ENCODE results near the gene TEX53. TPM values are rescaled to one million over a fixed set of nuclear protein-coding genes. Genes with fewer than 3 reads are reported as not detected.
A peak's percentile ranks its signal among the peaks of the same experiment; 100 is the strongest.

Gene TEX53
- total RNA-seq, 1 donor from 2014 or later = not detected

DNA sequence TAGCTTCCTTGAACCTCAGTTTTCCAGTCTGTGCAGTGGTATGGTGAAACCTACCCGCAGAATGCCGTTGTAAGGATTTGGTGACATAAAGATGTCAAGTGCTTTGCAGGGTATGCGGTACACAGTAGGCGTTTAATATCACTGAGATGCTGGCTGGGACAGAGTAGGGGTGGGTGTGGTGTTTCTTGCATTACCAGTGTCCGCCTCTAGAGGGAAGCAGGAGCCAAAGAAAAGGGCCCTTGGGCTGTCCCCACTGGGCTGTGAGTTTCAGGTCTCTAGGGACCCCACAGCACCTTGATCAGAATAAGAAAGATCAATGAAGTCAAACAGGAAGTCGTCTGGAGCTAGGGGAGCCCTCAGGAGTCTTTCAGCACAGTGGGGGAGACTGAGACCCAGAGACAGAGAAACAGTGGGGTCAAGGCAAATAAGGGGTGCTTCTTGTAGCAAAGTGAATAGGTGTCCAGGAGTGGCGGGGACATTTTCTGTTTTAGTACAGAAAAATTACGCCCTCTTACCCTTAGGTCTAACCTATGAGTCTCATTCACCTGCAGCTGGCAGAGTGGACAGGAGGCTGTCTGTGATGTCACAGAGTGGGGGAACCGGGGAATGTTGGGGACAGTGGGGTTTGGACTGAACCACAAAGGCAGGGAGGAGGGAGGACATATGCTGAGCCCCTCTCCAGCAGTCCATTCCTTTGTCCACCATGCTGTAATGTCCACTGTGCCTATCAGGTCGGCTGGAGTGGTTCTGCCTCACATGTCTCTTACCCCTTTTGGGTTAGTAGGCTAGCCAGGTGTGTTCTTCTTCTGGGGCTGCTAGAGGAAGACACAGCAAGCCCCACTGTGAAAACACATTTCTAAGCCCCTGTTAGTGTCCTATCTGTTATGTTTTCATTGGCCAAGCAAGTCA is 4.7 kb upstream of the TEX53 start:
- Histone ChIP-seq H3K27ac (no peak overlapping the region), H3K4me1 (no peaks in the 10 kb centered on the region), H3K9me3 (no peaks in the 10 kb centered on the region), H3K36me3 (no peaks in the 10 kb centered on the region), H3K27me3 (no peaks in the 10 kb centered on the region), H3K4me3 (no peak overlapping the region)
- no peak for DNase-seq (ENCODE audit: low spot score in 2 of 2)
- intact Hi-C loops (cut with DNase I) = loop anchor here (5.0 to 10.0 kb wide), 4 partner anchors 62 to 860 kb away; no protein-coding TSS in a partner anchor
- TF ChIP-seq, protein P1, sequence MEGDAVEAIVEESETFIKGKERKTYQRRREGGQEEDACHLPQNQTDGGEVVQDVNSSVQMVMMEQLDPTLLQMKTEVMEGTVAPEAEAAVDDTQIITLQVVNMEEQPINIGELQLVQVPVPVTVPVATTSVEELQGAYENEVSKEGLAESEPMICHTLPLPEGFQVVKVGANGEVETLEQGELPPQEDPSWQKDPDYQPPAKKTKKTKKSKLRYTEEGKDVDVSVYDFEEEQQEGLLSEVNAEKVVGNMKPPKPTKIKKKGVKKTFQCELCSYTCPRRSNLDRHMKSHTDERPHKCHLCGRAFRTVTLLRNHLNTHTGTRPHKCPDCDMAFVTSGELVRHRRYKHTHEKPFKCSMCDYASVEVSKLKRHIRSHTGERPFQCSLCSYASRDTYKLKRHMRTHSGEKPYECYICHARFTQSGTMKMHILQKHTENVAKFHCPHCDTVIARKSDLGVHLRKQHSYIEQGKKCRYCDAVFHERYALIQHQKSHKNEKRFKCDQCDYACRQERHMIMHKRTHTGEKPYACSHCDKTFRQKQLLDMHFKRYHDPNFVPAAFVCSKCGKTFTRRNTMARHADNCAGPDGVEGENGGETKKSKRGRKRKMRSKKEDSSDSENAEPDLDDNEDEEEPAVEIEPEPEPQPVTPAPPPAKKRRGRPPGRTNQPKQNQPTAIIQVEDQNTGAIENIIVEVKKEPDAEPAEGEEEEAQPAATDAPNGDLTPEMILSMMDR (IDR thresholded peaks at IDR 0.05) = peak; percentile 64 to 73 (median 67)

DNA sequence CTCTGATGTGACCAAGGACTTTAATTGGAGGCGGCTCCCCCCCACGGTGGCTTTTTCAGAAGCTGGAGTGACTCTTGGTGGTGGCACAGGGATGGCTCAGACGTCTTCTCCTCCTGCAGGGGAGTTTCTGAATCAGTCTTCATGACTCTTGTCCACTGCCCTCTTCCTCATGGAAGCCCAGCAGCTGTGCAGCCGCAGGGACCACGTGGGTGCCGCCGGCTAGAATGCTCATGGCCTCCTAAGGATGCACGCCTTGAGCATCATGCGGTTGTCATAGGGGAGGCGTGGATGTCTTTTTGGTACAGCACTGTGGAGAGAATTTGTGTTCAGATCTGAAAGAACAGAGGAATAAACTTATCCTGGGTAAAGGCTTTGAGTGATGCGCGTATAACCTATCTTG is 1.3 kb downstream of the TEX53 start:
- no peaks in the 10 kb centered on the region for H3K36me3 ChIP-seq
- intact Hi-C loops (cut with DNase I) = no loop called here

DNA sequence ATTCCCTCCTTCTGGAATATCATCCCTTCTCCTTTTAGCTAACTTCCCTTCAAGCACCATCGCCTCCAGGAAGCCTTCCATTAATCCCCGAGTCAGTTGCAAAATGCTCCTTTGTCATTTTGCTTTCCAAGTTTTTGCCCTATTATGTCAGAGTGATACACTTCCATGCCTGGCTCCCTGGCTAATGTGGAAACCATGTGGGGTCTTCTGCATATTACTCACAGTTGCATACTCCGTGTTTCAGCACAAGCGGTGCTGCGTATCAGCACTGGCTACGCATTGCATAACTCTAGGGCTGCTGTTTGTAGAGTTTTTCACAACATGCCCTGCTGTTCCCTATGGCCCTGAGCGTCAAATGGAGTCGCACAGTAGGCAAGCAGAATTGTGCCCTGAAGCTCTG is 1.9 kb downstream of the TEX53 start:
- Histone ChIP-seq H3K27me3 (no peaks in the 10 kb centered on the region), H3K27ac (no peak overlapping the region), H3K4me1 (no peaks in the 10 kb centered on the region), H3K9me3 (no peaks in the 10 kb centered on the region), H3K4me3 (no peak overlapping the region), H3K36me3 (no peaks in the 10 kb centered on the region)
- TF ChIP-seq, protein P1 (IDR thresholded peaks at IDR 0.05) = no peak
- intact Hi-C loops (cut with DNase I) = no loop called here
- DNase-seq (ENCODE audit: low spot score in 2 of 2) = no peak

More for the DNA sequence above, 1.3 kb downstream of the TEX53 start:
- no peak overlapping the region for H3K4me3 ChIP-seq
- TF ChIP-seq, protein P1 (IDR thresholded peaks at IDR 0.05) = no peak
- H3K9me3 ChIP-seq = no peaks in the 10 kb centered on the region
- H3K4me1 ChIP-seq = no peaks in the 10 kb centered on the region
- no peaks in the 10 kb centered on the region for H3K27me3 ChIP-seq
- no peak for DNase-seq (ENCODE audit: low spot score in 2 of 2)
- H3K27ac ChIP-seq = no peak overlapping the region

DNA sequence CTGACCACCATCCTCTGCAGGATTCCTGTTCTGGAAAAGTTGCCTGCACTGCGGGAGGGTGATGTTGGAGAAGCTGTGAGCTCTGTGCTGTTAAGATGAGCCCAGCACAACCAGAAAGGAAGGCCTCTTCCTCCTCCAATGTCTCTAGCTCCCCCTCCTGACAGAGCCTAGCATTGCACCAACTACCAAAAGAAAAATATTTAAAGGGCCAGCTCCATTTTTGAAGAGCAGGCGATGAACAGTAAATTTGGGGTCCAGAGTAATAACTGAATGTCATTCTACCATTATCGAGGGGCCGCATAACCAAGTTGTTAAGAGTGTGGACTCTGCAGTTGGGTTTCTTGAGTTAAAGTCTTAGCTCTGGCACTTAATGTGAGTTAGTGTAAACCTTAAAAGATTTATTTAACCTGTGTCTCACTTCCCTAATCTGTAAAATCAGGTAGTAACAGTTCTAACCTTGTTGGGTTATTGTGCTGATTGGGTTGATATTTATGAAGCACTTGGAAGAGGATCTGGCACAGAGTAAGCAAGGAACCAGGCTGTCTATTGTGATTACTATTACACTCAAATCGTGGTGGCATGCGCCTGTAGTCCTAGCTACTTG is 3.9 kb downstream of the TEX53 start:
- Histone ChIP-seq H3K4me1 (no peaks in the 10 kb centered on the region), H3K9me3 (no peaks in the 10 kb centered on the region), H3K27ac (no peak overlapping the region), H3K36me3 (no peaks in the 10 kb centered on the region), H3K27me3 (no peaks in the 10 kb centered on the region), H3K4me3 (no peak overlapping the region)
- TF ChIP-seq, protein P1 (IDR thresholded peaks at IDR 0.05) = peak; percentile 74 to 88 (median 77)
- peak in 1 of 2 donors; percentile 84 for DNase-seq (ENCODE audit: low spot score in 2 of 2)
- intact Hi-C loops (cut with DNase I) = loop anchor here (1.0 to 5.0 kb wide), 3 partner anchors 166 to 316 kb away; no protein-coding TSS in a partner anchor

DNA sequence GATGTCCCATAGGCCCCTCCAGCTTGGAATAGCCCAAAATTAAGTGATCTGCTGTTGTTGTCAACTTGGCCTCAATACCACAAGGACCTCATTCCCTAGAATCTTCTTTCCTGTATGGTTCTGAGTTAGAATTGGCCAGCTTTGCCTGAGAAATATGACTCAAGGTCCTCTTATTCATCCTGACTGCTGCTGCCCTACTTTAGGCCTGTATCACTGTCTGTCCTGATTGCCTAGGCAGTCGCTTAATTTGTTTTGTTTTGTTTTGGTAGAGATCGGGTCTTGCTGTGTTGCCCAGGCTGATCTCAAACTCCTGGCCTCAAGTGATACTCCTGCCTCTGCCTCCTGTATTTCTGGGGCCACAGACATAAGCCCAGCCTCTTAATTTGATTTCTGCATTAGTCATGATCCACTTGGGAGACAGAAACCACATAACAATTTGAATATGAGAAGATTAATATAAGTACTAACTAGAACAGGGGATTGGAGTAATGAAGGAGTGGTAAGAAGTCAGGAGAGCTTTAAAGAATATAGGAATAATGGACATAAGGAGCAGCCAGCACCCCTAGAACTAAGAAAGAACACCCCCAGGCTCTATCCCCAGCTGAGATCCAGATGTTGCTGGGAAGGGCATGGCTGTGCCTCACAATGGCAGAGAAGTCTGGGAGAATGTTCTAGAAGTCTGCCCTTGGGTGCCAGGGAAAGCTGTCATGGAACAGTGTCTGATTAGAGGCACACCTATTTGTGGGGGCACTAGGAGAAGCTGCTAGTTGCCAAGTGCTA is 4.6 kb downstream of the TEX53 start:
- H3K27me3 ChIP-seq = no peaks in the 10 kb centered on the region
- TF ChIP-seq, protein P1 (IDR thresholded peaks at IDR 0.05) = no peak
- intact Hi-C loops (cut with DNase I) = loop anchor here (1.0 to 5.0 kb wide), 3 partner anchors 166 to 316 kb away; no protein-coding TSS in a partner anchor
- no peak for DNase-seq (ENCODE audit: low spot score in 2 of 2)
- H3K27ac ChIP-seq = no peak overlapping the region
- H3K4me3 ChIP-seq = no peak overlapping the region
- H3K4me1 ChIP-seq = no peaks in the 10 kb centered on the region
- H3K9me3 ChIP-seq = no peaks in the 10 kb centered on the region
- H3K36me3 ChIP-seq = no peaks in the 10 kb centered on the region
